HG03135 (cell line): ENCODE data around the gene STEEP1.

ENCODE experiments used
- ATAC-seq: cut with Tn5 transposase; IDR thresholded peaks from one replicate; pipeline ENCODE4 v1.9.1; 2021; ENCODE audit warnings: mild to moderate bottlenecking, moderate library complexity; ENCODE audit not compliant: unreplicated experiment

The STEEP1 gene

GRCh38 chrX:119489212-119490074, 75.8 kb downstream of the STEEP1 start:
- no peak for ATAC-seq

GRCh38 chrX:119488749-119489148, 76.5 kb downstream of the STEEP1 start:
- ATAC-seq: no peak
